ENCODE results near the gene ZNF496.
"Not testable (repeated sequence)": the region's sequence is repeated elsewhere in the genome, so short reads cannot be mapped to it uniquely, and the experiment has no call there.

Gene ZNF496

GRCh38 chr1:247331525-247332214 lies at the start of gene ZNF496:
ZNF496 (minus strand) TSS chr1:247331867; CDS start chr1:247329578, 2,289 bp downstream.
- DNase-seq (ENCODE audit: low spot score): peak; percentile 98

GRCh38 chr1:247378334-247379073 lies 46.8 kb upstream of the ZNF496 start:
- DNase-seq (ENCODE audit: low spot score): no peak

DNA sequence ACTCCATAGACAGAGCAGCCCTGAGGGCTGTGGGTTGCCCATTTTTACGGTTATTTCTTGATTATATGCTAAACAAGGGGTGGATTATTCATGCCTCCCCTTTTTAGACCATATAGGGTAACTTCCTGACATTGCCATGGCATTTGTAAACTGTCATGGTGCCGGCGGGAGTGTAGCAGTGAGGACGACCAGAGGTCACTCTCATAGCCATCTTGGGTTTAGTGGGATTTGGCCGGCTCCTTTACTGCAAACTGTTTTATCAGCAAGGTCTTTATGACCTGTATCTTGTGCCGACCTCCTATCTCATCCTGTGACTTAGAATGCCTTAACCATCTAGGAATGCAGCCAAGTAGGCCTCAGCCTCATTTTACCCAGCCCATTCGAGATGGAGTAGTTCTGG lies 46.0 kb upstream of the ZNF496 start:
- DNase-seq (ENCODE audit: low spot score): not testable (repeated sequence)

- DNase-seq (ENCODE audit: low spot score): peak; percentile 52
Observed at GRCh38 chr1:247376659-247377058, 45.0 kb upstream of the ZNF496 start.

DNA sequence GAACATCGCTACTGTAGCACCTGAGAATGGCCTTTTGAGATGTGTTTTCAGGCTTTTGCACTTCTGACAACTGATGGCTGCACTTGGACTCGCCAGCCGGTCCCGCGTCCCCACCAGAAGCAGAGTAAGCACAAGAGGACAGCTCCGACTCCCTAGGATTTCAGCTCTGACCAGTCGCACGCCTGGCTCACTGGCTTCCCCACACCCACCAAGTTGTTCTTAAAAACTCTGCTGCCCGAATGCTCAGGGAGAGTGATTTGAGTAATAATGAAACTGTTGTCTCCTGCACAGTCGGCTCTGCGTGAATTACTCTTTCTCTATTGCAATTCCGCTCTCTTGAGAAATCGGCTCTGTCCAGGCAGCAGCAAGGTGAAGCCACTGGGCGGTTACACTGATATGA lies 44.1 kb upstream of the ZNF496 start:
- DNase-seq (ENCODE audit: low spot score): no peak

DNA sequence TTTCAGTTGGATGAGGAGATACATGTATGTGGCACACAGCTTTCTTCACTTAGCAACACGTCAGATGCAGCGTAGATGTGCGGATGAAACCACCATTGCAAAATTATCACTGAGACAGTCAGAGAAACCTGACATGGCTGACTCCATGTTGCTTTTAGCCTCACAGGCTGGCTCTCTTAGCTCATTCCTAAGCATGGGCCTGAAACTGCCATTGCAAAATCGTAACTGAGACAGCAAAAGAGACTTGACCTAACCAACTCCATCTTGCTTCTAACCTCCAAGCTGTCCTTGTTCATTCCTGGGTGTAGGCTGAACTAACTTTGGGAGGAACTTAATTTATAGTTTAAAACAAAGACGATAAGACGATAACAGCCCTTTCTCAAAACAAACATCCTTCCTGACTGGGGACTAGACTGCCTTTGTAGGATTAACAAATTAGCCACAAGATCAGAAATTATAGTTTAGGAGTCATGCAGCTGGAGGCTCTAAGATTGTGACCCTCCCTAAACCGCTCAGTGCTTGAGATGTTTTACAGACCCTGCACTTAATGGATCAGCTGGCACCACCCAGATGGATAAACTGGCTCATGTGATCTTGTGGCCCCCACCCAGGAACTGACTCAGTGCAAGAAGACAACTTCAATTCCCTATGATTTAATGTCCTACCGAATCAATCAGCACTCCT lies 43.1 kb upstream of the ZNF496 start:
- DNase-seq (ENCODE audit: low spot score): not testable (repeated sequence)

DNA sequence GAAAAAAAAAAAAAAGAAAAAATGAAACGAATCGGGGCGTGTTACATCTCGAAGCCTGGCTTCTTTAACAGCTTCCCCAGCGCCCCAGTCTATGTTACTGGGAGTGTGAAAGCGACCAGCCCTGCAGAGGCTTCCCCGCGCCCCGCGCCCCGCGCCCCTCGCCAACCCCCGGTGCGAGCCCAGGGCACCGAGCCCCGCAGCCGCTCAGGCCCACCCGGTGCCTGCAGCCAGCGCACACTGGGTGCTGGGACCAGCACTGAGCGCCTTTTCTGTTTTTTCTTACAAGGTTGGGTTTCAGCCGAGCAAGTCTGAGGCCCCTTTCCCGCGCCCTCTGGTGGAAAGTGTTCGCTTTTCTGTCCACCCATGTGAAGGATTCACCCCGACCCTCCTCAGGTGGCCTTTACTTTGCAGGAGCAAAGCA lies 42.1 kb upstream of the ZNF496 start:
- DNase-seq (ENCODE audit: low spot score): peak; percentile 34

GRCh38 chr1:247371801-247372259 lies 40.2 kb upstream of the ZNF496 start:
- no peak for DNase-seq (ENCODE audit: low spot score)

- DNase-seq (ENCODE audit: low spot score): no peak
Observed at GRCh38 chr1:247370786-247371732, 39.4 kb upstream of the ZNF496 start.

DNA sequence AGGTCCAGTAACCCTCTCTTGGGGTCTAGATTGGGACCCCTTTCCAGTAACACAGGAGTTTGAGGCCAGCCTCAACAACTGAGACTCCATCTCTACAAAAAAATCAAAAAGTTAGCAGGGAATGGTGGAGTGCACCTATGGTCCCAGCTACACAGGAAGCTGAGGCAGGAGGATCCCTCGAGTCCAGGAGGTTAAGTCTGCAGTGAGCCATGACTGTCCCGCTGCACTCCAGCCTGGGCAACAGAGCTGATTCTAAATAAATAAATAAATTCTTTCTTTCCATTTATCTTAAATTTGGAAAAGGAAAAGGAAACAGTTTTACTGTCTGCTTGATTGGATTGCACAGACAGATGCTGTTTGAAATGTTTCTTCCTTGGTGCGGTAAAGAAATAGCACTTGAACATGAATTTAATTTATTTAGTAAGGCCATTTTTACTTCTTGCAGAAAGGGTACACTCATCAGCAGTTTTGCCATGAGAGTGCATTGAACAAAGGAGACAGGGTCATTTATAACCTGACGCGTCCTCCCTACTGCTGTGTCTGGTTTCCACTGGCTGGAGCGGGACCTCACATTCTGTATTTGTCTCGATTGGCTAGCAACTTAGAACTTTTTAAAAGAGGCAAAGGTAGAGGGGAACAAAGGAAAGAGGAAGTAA lies 37.0 kb upstream of the ZNF496 start:
- no peak for DNase-seq (ENCODE audit: low spot score)

- no peak for DNase-seq (ENCODE audit: low spot score)
Observed at GRCh38 chr1:247367786-247368422, 36.2 kb upstream of the ZNF496 start.

GRCh38 chr1:247366926-247367645 lies 35.4 kb upstream of the ZNF496 start:
- no peak for DNase-seq (ENCODE audit: low spot score)

GRCh38 chr1:247366345-247366744 lies 34.7 kb upstream of the ZNF496 start:
- DNase-seq (ENCODE audit: low spot score): not testable (repeated sequence)

- DNase-seq (ENCODE audit: low spot score): no peak
Observed at GRCh38 chr1:247365023-247365422, 33.4 kb upstream of the ZNF496 start.

GRCh38 chr1:247363000-247363399 lies 31.3 kb upstream of the ZNF496 start:
- DNase-seq (ENCODE audit: low spot score): not testable (repeated sequence)

GRCh38 chr1:247362153-247362552 lies 30.5 kb upstream of the ZNF496 start:
- DNase-seq (ENCODE audit: low spot score): no peak

DNA sequence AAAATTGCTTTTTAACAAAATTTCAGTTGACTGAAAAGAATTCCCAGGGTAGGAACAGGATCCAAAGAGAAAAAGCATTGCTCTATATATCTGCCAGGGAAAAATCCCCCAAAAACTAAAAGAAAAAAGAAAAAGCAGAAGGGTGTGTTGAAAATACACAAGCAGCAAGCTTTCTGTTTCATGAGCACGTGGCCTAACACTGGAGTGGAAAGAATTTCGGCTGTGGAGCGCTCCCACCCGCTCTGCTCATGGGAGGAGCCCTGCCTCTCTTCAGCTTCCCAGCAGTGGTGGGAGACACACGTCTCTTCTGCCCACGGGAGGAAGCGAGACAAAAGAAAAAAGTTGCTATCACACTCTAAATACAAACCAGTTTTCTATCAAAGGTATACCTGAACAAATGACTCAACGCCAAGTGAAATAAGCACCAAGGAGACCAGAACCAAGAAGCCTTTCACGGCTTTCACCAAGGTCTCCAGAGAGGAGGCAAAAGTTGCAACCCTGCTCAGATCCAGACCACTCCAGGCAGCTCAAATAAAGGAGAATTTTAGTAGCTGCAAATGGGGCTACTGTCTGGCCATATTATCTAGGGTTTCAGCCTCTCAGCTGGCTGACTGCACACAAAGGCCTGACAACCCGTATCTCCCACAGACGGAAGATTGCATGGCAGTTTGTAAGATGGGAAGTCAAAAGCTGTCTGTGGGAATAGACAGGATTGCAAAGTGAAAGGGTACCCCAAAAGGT lies 29.5 kb upstream of the ZNF496 start:
- no peak for DNase-seq (ENCODE audit: low spot score)

- DNase-seq (ENCODE audit: low spot score): no peak
Observed at GRCh38 chr1:247360116-247360898, 28.6 kb upstream of the ZNF496 start.
